ENCODE measurements around the gene TMEFF2.

TMEFF2 gene

GRCh38 chr2:192069417-192069816 lies 125.3 kb downstream of the TMEFF2 start:
- H3K4me3 ChIP-seq (ENCODE audit: low read depth, low read length): no peak overlapping the region
- no peak overlapping the region for H3K27ac ChIP-seq (ENCODE audit: extremely low read depth, low read depth, low read length)
- no peaks in the 10 kb centered on the region for H3K36me3 ChIP-seq (ENCODE audit: control insufficient read depth in 2 of 2, insufficient read depth in 1 of 2, low read length in 2 of 2)
- no peaks in the 10 kb centered on the region for H3K4me1 ChIP-seq (ENCODE audit: control insufficient read depth, insufficient read depth, low read length)
- H3K9me3 ChIP-seq (ENCODE audit: control insufficient read depth, insufficient read depth, low read depth, low read length): no peaks in the 10 kb centered on the region
- CTCF ChIA-PET: interaction anchor here (0.6 to 1.9 kb wide), 3 partner anchors 21 to 96 kb away, joined by 3 to 4 read pairs (median 3); no protein-coding TSS in a partner anchor
- POLR2A ChIA-PET: no interaction called here
- TF ChIP-seq RBAK (tag by site-specific recombination; IDR thresholded peaks at IDR 0.05): no peak

DNA sequence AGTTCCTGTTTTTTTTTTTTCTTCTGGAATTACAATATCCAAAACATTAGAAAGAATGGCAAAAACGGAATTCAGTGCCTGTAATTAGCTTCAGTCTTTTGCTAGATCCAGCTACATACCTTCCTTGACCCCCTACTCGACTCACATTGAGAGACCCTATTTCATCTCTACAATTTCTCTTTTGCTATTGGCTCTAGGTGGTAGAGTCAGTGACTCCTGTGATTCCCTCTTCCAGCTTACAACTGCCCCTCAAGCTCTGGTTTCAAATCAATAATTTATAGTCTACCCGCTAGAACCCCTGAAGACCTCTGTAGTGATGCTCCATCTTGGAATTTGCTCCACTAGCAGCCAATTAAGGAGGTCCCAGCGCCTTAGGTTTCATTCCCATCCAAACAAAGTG lies 125.8 kb downstream of the TMEFF2 start:
- H3K4me1 ChIP-seq (ENCODE audit: control insufficient read depth, insufficient read depth, low read length): no peaks in the 10 kb centered on the region
- no peaks in the 10 kb centered on the region for H3K36me3 ChIP-seq (ENCODE audit: control insufficient read depth in 2 of 2, insufficient read depth in 1 of 2, low read length in 2 of 2)
- H3K9me3 ChIP-seq (ENCODE audit: control insufficient read depth, insufficient read depth, low read depth, low read length): no peaks in the 10 kb centered on the region
- TF ChIP-seq ZNF530 (tag by site-specific recombination; IDR thresholded peaks at IDR 0.05; ENCODE audit: low read depth) (no peak), HOXA7 (CRISPR knock-in tag; IDR thresholded peaks at IDR 0.05; ENCODE audit: borderline replicate concordance) (no peak), ZNF701 (tag by site-specific recombination; IDR thresholded peaks at IDR 0.05) (no peak), ZNF521 (tag by site-specific recombination; IDR thresholded peaks at IDR 0.05) (no peak), SETDB1 (IDR thresholded peaks at IDR 0.05; ENCODE audit: insufficient read length, low read length) (no peak), ZNF23 (tag by site-specific recombination; IDR thresholded peaks at IDR 0.05; ENCODE audit: borderline replicate concordance) (no peak), ZBTB7A (tag by site-specific recombination; IDR thresholded peaks at IDR 0.05; ENCODE audit: low read depth) (no peak), ZNF280D (tag by site-specific recombination; IDR thresholded peaks at IDR 0.05) (no peak), ZNF24 (tag by site-specific recombination; IDR thresholded peaks at IDR 0.05) (no peak), ZNF660 (tag by site-specific recombination; IDR thresholded peaks at IDR 0.05) (no peak), ZSCAN30 (tag by site-specific recombination; IDR thresholded peaks at IDR 0.05) (no peak)
- ChIA-PET POLR2A (no interaction called here), CTCF (interaction anchor here (1.9 kb wide), 1 partner anchor 93 kb away, joined by 4 read pairs; no protein-coding TSS in a partner anchor)
- H3K27ac ChIP-seq (ENCODE audit: extremely low read depth, low read depth, low read length): no peak overlapping the region
- no peak overlapping the region for H3K4me3 ChIP-seq (ENCODE audit: low read depth, low read length)

DNA sequence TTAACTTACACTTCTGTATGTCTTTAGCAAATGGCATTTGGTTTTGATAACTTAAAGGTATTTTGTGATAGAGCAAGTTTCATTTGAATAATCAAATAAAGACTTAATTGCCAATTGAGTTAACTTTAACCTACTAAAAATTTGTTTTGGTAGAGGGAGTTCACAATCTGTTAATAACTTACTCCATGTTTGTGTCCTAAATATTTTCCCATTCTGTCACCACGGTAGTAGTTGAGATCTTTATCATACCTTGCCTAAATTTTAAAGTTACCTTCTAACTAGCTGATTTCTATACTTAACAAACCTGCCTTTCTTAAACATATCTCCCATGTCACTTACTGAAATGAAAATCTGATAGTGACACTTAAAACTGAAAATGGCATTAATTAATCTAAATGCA lies 127.1 kb downstream of the TMEFF2 start:
- TF ChIP-seq ZNF561 (tag by site-specific recombination; IDR thresholded peaks at IDR 0.05; ENCODE audit: borderline replicate concordance) (no peak), OSR2 (tag by site-specific recombination; IDR thresholded peaks at IDR 0.05) (no peak), KLF7 (tag by site-specific recombination; IDR thresholded peaks at IDR 0.05; ENCODE audit: borderline replicate concordance) (no peak), ZNF354C (tag by site-specific recombination; IDR thresholded peaks at IDR 0.05; ENCODE audit: borderline replicate concordance, low read depth) (no peak), ZNF549 (tag by site-specific recombination; IDR thresholded peaks at IDR 0.05) (no peak), ZNF23 (tag by site-specific recombination; IDR thresholded peaks at IDR 0.05; ENCODE audit: borderline replicate concordance) (no peak), TRIM28 (IDR thresholded peaks at IDR 0.05; ENCODE audit: borderline replicate concordance, low read length) (no peak), FEZF1 (tag by site-specific recombination; IDR thresholded peaks at IDR 0.05) (no peak), ZNF16 (tag by site-specific recombination; IDR thresholded peaks at IDR 0.05; ENCODE audit: low read depth) (no peak)
- TF ChIP-seq, protein P1, sequence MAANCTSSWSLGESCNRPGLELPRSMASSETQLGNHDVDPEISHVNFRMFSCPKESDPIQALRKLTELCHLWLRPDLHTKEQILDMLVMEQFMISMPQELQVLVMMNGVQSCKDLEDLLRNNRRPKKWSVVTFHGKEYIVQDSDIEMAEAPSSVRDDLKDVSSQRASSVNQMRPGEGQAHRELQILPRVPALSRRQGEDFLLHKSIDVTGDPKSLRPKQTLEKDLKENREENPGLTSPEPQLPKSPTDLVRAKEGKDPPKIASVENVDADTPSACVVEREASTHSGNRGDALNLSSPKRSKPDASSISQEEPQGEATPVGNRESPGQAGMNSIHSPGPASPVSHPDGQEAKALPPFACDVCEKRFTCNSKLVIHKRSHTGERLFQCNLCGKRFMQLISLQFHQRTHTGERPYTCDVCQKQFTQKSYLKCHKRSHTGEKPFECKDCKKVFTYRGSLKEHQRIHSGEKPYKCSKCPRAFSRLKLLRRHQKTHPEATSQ (tag by site-specific recombination; IDR thresholded peaks at IDR 0.05): no peak
- TF ChIP-seq, protein P2, sequence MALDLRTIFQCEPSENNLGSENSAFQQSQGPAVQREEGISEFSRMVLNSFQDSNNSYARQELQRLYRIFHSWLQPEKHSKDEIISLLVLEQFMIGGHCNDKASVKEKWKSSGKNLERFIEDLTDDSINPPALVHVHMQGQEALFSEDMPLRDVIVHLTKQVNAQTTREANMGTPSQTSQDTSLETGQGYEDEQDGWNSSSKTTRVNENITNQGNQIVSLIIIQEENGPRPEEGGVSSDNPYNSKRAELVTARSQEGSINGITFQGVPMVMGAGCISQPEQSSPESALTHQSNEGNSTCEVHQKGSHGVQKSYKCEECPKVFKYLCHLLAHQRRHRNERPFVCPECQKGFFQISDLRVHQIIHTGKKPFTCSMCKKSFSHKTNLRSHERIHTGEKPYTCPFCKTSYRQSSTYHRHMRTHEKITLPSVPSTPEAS (tag by site-specific recombination; IDR thresholded peaks at IDR 0.05): no peak
- CTCF ChIA-PET: interaction anchor here (0.6 kb wide), 1 partner anchor 654 kb away, joined by 3 read pairs; no protein-coding TSS in a partner anchor
- H3K4me1 ChIP-seq (ENCODE audit: control insufficient read depth, insufficient read depth, low read length): no peaks in the 10 kb centered on the region
- H3K4me3 ChIP-seq (ENCODE audit: low read depth, low read length): no peak overlapping the region
- no peaks in the 10 kb centered on the region for H3K9me3 ChIP-seq (ENCODE audit: control insufficient read depth, insufficient read depth, low read depth, low read length)
- no peaks in the 10 kb centered on the region for H3K36me3 ChIP-seq (ENCODE audit: control insufficient read depth in 2 of 2, insufficient read depth in 1 of 2, low read length in 2 of 2)
- POLR2A ChIA-PET: no interaction called here
- H3K27ac ChIP-seq (ENCODE audit: extremely low read depth, low read depth, low read length): no peak overlapping the region

Measured in HEK293 (cell line).